GM21717 (cell line): ENCODE results near the gene SFMBT2.
"Not testable (repeated sequence)": the region's sequence is repeated elsewhere in the genome, so short reads cannot be mapped to it uniquely, and the experiment has no call there.

Experiments
- ATAC-seq: cut with Tn5 transposase; IDR thresholded peaks from one replicate; pipeline ENCODE4 v1.9.1; 2021; ENCODE audit warnings: mild to moderate bottlenecking, moderate library complexity; ENCODE audit not compliant: unreplicated experiment

The SFMBT2 gene

GRCh38 chr10:7193369-7193768 lies 217.5 kb downstream of the SFMBT2 start:
- ATAC-seq = no peak

GRCh38 chr10:7192831-7193361 lies 217.9 kb downstream of the SFMBT2 start:
- no peak for ATAC-seq

DNA sequence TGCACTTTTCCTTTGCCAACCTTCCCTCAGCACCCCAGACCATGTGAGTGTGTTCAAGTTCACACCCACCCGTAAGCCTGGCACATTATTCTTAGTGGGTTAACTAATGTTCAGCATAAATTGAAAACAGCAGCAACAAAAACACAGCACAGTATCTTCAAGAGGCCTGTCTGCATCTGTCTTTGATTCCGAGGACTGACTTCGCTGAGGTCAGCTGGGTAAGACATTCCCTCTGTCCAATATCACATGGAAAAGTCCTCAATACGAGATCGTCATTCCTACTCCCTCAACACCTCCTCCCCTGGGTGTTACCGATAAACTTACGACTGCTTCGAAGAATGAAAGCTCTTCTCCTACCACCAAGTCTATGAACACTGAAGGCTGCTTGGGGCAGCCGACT lies 218.8 kb downstream of the SFMBT2 start:
- no peak for ATAC-seq

- not testable (repeated sequence) for ATAC-seq
Measured at GRCh38 chr10:7190772-7191171, 220.1 kb downstream of the SFMBT2 start.

DNA sequence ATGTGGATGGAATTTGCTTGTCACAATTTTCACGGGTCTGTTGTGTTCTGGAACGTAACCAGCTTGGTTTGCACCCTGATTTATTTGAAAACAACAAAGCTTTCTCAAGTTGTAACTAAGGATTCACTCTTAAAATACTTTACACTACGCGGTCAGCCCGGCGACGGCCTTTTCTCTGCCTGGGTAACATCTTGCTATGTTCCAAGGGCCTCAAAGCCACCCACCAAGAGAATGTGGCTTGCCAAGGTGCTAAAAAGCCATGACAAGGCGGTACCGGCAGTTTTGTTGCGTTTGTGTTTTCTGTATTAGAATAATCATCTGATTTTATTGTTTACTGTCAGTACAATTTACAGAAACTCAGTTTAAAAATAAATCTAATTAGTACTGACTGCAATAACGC lies 220.9 kb downstream of the SFMBT2 start:
- ATAC-seq = no peak

DNA sequence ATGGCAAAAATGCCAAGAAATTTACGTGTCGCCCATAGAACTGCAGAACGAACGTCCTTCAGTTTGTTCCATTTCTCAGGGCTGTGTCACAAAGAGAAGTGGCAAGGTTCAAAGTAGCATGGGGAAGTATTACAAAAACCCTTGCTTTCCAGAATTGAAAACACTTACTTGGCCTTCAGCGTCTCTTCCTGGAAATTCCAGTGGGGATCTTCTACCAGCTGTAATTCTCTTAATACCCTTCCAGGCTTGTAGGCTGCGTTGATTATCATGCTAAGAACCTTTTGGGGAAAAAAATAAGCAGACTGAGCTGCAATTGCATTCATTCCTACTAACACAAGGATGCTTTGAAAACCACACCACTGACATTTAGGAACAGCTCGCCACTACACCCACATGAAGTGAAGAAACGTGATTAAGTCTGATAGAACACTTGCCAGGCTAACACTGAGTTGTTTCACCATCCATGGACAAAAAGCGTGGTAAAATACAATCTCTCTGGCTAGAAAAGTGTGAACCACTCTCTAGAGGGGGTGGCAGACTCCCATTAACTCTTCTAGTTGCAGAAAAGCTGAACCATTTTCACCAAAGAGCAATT lies 222.3 kb downstream of the SFMBT2 start:
- ATAC-seq = no peak

GRCh38 chr10:7186387-7187018 lies 224.3 kb downstream of the SFMBT2 start:
- ATAC-seq = no peak

GRCh38 chr10:7185367-7185690 lies 225.5 kb downstream of the SFMBT2 start:
- no peak for ATAC-seq

GRCh38 chr10:7184660-7185366 lies 226.0 kb downstream of the SFMBT2 start:
- ATAC-seq = no peak

DNA sequence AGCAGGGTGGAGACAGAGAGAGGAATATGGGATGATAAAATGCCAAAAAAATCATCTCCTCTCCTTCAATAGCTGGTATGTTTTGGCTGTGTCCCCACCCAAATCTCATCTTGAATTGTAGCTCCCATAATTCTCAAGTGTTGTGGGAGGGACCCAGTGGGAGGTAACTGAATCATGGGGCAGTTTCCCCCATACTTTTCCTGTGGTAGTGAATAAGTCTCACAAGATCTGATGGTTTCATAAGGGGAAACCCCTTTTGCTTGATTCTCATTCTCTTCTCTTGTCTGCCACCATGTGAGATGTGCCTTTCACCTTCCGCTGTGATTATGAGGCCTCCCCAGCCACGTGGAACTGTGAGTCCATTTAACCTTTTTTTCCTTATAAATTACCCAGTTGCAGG lies 226.7 kb downstream of the SFMBT2 start:
- not testable (repeated sequence) for ATAC-seq

- not testable (repeated sequence) for ATAC-seq
Measured at GRCh38 chr10:7182327-7182726, 228.5 kb downstream of the SFMBT2 start.

DNA sequence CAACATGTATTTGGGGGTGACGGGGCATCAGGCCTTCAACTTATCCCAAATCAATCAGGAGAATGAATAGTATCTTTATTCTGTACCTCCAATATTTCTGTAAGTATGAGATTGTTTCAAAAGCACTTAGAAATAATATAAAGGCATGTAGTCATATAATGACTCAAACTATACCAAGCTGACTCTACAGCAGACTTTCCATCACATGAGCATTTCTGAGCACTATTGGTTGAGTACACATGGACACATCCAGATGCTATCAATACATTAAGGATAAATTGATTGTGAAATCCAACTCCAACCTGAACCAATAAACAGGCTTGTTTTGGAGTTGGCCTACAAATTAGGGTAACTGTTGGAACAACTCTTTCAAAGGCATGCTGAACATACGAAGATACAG lies 229.4 kb downstream of the SFMBT2 start:
- ATAC-seq = no peak

DNA sequence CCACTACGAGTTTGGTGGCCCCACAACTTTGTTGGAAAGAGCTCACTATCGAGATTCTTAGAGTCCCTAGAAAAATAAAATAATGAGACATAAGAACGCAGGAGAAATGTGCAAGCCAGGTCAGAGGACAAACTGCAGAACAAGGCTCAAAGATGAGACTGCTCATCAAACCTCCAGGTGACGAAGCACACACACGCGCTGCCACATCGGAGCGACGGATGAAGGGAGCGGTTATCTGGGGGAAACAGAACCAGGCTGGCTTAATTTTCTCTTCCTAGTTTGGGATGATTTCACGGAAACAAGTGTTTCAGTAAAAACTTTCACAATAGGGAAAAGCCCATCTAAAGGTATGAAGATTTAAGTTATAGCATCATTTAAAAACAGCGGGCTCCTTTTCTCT lies 231.3 kb downstream of the SFMBT2 start:
- ATAC-seq = no peak

DNA sequence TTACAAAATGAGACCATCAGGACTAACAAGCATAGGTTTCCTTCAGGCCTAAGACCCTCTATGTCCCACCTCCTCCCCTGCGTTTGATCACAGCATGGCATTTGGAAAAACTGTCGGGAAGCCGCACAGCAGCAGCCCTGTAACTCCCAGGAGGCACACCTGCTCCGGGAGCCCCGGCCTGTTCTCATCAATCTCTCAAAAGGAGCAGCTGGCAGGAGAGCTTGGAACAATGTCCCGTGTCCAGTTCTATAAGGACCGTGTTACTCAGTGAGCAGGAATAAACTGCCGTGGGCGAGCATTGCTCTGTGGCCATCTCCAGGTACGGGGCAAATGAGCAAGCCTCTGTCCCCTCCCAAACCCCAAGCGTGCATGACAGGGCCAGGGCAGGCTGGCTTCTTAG lies 236.9 kb downstream of the SFMBT2 start:
- ATAC-seq = no peak

GRCh38 chr10:7171825-7172224 lies 239.0 kb downstream of the SFMBT2 start:
- no peak for ATAC-seq

DNA sequence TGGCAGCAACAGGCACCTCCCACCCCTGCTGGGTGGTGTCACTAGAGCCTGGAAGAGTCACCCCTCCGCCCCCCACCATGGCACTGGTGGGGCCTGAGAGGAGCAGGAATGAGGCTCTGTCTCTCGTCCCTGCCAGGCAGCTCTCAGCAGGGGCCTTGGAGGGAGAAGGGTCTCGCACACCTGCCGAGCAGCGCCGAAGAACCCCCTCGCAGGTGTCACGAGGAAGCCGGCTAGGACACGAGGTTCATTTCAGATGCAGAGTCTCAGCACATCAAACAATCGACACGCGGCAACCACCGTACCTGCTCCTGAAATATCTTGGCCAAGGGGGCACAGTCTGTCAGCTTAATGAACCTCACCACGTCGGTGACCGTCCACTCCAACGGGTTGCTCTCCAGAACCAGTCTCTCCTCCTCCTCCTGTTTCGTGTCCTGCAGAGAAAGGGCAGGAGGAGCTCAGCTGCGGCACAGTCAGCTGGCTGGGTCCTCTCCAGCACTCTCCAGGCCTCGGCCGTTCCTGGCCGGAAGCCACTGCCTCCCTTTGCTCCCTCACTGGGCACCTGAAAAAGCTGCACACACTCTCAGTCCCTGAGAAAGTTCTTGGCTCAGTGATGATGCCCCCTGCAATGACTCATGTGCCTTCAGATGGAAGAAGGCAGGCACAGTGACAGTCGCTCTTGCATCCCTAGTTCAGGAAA lies 240.1 kb downstream of the SFMBT2 start:
- no peak for ATAC-seq

GRCh38 chr10:7168414-7168813 lies 242.4 kb downstream of the SFMBT2 start:
- no peak for ATAC-seq

- no peak for ATAC-seq
Measured at GRCh38 chr10:7165500-7166177, 245.2 kb downstream of the SFMBT2 start.

- no peak for ATAC-seq
Measured at GRCh38 chr10:7164955-7165354, 245.9 kb downstream of the SFMBT2 start.

DNA sequence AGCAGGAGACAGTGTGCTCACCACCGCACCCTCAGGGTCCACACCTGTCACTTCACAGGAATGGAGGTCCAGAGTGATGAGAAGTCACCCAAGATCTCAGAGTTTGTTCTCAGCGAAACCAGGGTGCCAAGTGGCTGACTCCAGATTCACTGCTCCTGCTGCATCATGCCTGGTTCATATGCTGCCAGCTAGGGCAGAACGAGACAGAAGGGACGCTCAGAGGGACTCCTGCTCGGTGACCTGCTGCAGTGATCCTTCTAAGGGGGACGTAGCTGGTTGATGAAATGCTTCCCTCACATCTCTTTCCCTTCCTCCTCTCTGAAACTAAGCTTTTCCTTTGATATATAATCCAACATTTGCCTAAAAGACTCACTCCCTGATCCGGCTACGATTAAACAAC lies 248.5 kb downstream of the SFMBT2 start:
- no peak for ATAC-seq
